ENCODE measurements around the gene VLDLR.

VLDLR gene

GRCh38 chr9:2663461-2664173 is 42.0 kb downstream of the VLDLR start:
- no peak for TF ChIP-seq ZFX (IDR thresholded peaks at IDR 0.05; ENCODE audit: borderline replicate concordance)
- no peak for TF ChIP-seq CTCF (IDR thresholded peaks at IDR 0.05)
- H3K27ac ChIP-seq: no peak overlapping the region

- H3K27ac ChIP-seq: no peak overlapping the region
- TF ChIP-seq CTCF (IDR thresholded peaks at IDR 0.05) (no peak), ZFX (IDR thresholded peaks at IDR 0.05; ENCODE audit: borderline replicate concordance) (no peak)
Observed at GRCh38 chr9:2664174-2665065, 42.8 kb downstream of the VLDLR start.

- H3K27ac ChIP-seq: no peak overlapping the region
- TF ChIP-seq ZFX (IDR thresholded peaks at IDR 0.05; ENCODE audit: borderline replicate concordance): no peak
- no peak for TF ChIP-seq CTCF (IDR thresholded peaks at IDR 0.05)
Observed at GRCh38 chr9:2666569-2666968, 45.0 kb downstream of the VLDLR start.

GRCh38 chr9:2673161-2673560 is 51.6 kb downstream of the VLDLR start:
- no peak for TF ChIP-seq ZFX (IDR thresholded peaks at IDR 0.05; ENCODE audit: borderline replicate concordance)
- no peak for TF ChIP-seq CTCF (IDR thresholded peaks at IDR 0.05)
- no peak overlapping the region for H3K27ac ChIP-seq

GRCh38 chr9:2674141-2674824 is 52.7 kb downstream of the VLDLR start:
- no peak overlapping the region for H3K27ac ChIP-seq
- no peak for TF ChIP-seq CTCF (IDR thresholded peaks at IDR 0.05)
- TF ChIP-seq ZFX (IDR thresholded peaks at IDR 0.05; ENCODE audit: borderline replicate concordance): no peak

- H3K27ac ChIP-seq: no peak overlapping the region
- TF ChIP-seq ZFX (IDR thresholded peaks at IDR 0.05; ENCODE audit: borderline replicate concordance) (no peak), CTCF (IDR thresholded peaks at IDR 0.05) (no peak)
Observed at GRCh38 chr9:2675834-2676233, 54.2 kb downstream of the VLDLR start.
